Measurements from ENCODE around the gene PAK1.

GRCh38 chr11:77517226-77517625 is 43.3 kb upstream of the PAK1 start:
- TF ChIP-seq CTCF (IDR thresholded peaks at IDR 0.05): no peak
- no peak for TF ChIP-seq POLR2A (IDR thresholded peaks at IDR 0.05)
